HEK293T (cell line): ENCODE data around the gene AIF1L.

Source experiments
- CTBP1 ChIP-seq: fragments of 450-650 bp; IDR thresholded peaks from 2 replicates; pipeline ENCODE4 v1.6.1; 2016; ENCODE audit warnings: borderline replicate concordance
- ELF4 ChIP-seq: fragments of 450-650 bp; IDR thresholded peaks from 2 replicates; pipeline ENCODE4 v1.6.1; 2017; ENCODE audit warnings: antibody characterized with exemption
- FOXA1 ChIP-seq: fragments of 450-650 bp; IDR thresholded peaks from 2 replicates; pipeline ENCODE4 v1.6.1; 2016; ENCODE audit warnings: mild to moderate bottlenecking
- FOXK2 ChIP-seq: fragments of 450-650 bp; IDR thresholded peaks from 2 replicates; pipeline ENCODE4 v1.6.1; 2016; ENCODE audit warnings: mild to moderate bottlenecking
- FOXM1 ChIP-seq: fragments of 450-650 bp; IDR thresholded peaks from 2 replicates; pipeline ENCODE4 v1.6.1; 2017; ENCODE audit warnings: mild to moderate bottlenecking, borderline replicate concordance
- L3MBTL2 ChIP-seq: fragments of 450-650 bp; conservative IDR thresholded peaks from 2 replicates; pipeline ENCODE4 v1.6.1; 2016; ENCODE audit warnings: mild to moderate bottlenecking
- SP1 ChIP-seq: fragments of 450-650 bp; IDR thresholded peaks from 2 replicates; pipeline ENCODE4 v1.6.1; 2017
- TARDBP ChIP-seq: fragments of 450-650 bp; IDR thresholded peaks from 2 replicates; pipeline ENCODE4 v1.6.1; 2016
- ZNF384 ChIP-seq: fragments of 450-650 bp; IDR thresholded peaks from 2 replicates; pipeline ENCODE4 v1.6.1; 2016
- TF ChIP-seq, protein P1 (sequence below): fragments of 450-650 bp; IDR thresholded peaks from 2 replicates; pipeline ENCODE4 v1.6.1; 2016

DNA sequence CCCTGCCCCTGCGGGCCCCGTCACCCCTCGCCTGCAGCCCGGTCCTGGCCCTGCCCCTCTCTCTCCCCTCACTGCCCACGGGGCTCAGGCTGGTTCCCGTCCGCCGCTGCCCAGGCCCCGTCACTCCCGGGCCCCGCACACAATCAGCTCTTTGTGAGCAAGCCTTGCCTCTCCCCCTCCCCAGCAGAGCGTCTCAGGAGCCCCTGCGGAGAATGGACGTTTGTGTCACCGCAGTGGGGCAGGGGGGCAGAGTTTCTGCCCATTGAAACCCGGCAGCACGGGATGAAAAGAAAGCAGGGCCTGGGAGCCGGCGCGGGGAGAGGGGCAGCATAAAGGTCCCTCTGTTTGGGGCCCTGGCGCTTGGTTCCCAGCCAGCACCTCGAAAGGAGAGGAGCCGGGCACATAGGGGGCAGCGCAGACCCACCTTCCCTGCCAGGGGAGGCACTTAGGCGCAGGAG lies 15.6 kb downstream of the AIF1L start:
- TF ChIP-seq FOXK2 (no peak), CTBP1 (no peak), SP1 (no peak), ZNF384 (no peak), FOXM1 (no peak), FOXA1 (no peak), TARDBP (no peak), L3MBTL2 (no peak), ELF4 (no peak)
- TF ChIP-seq, protein P1, sequence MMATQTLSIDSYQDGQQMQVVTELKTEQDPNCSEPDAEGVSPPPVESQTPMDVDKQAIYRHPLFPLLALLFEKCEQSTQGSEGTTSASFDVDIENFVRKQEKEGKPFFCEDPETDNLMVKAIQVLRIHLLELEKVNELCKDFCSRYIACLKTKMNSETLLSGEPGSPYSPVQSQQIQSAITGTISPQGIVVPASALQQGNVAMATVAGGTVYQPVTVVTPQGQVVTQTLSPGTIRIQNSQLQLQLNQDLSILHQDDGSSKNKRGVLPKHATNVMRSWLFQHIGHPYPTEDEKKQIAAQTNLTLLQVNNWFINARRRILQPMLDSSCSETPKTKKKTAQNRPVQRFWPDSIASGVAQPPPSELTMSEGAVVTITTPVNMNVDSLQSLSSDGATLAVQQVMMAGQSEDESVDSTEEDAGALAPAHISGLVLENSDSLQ: no peak
